H1 (cell line): ENCODE measurements around the gene KRT9. TPM values are rescaled to one million over a fixed set of nuclear protein-coding genes. Genes with fewer than 3 reads are reported as not detected.

Experiments used
- TAF1 ChIP-seq: IDR thresholded peaks from 2 replicates; pipeline ENCODE4 v1.6.1; 2011; ENCODE audit warnings: mild to moderate bottlenecking, low read depth, low read length
- polyA plus RNA-seq, 7 experiments: library from polyadenylated mRNA; depleted of rRNA in 3 of 7; stranded (reverse) in 5 of 7; unstranded in 2 of 7; fragments of >200 nt in 5 of 7; fragments of 200-250 nt in 2 of 7; gene quantifications; 1 replicate in 5 of 7; 2 replicates in 1 of 7; 4 replicates in 1 of 7; pipeline versions ENCODE4 v1.2.1 to v1.2.3, GENCODE V29; 2011 to 2013; ENCODE audit warnings: missing spikeins in 2 of 7, mixed read lengths in 2 of 7
- total RNA-seq: library from RNA; stranded (reverse); fragmentation: NEBNext Ultra II Directional; extraction: Animal tissue kit (Norgen Biotek cat#: 25700); gene quantifications from 2 replicates; pipeline ENCODE4 v1.2.1, GENCODE V29; 2021
- TF ChIP-seq, protein P1 (sequence below): IDR thresholded peaks from 2 replicates; pipeline ENCODE4 v1.6.1; 2011; ENCODE audit warnings: low read length, improper control_type of control experiment

The KRT9 gene
- total and polyA plus RNA-seq, 2 of the 8 experiments (the other 6 are each of a cell fraction or from before 2014, with no cell fraction given): not detected

DNA sequence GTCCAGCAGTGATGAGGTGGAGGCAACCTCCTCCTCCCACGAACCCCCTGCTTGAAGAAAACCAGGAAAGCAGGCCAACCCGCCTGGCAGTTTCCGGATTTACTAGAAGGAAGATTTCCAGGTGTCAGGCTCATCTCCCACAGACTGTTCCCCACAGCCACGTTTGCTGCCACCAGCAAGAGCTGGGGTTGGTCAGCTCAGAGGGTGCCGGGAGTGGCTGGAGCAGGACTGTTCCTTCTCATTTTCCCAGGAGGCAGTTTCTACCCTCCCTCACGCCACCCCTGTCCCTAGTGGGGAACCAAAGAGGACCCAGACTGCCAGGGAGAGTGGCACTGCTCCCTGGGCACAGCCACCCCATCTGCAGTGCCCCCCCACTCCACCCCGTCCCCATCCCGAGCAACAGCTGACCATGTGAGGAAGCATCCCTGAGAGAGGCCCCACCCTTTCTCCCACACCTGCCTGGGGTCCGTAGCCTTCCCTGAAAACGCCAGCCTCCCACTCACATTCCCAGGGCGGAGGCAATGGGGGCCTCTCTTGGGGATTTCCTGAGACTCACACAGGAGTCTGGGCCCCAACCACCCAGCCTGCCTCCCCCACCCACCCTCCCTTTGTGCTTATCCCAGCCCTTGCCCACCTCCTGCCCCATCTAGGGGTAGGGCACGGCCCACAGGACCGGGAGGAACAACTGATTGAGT lies 46.6 kb upstream of the KRT9 start (continued):
- TF ChIP-seq, protein P1, sequence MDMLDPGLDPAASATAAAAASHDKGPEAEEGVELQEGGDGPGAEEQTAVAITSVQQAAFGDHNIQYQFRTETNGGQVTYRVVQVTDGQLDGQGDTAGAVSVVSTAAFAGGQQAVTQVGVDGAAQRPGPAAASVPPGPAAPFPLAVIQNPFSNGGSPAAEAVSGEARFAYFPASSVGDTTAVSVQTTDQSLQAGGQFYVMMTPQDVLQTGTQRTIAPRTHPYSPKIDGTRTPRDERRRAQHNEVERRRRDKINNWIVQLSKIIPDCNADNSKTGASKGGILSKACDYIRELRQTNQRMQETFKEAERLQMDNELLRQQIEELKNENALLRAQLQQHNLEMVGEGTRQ: no peak
- TF ChIP-seq TAF1: no peak
- TF ChIP-seq, all 59 proteins: peak for 0
